Measurements from ENCODE around the gene RNF224. TPM values are rescaled to one million over a fixed set of nuclear protein-coding genes. Genes with fewer than 3 reads are reported as not detected.

The RNF224 gene
- total and polyA plus RNA-seq, 2 of the 13 experiments (the other 11 are each of a cell fraction or from before 2014, with no cell fraction given) = 0.09 TPM; not detected in 1

GRCh38 chr9:137245450-137246421 lies 18.4 kb downstream of the RNF224 start (continued):
- TF ChIP-seq ZNF362 (CRISPR knock-in tag; IDR thresholded peaks at IDR 0.05; ENCODE audit: borderline replicate concordance) (no peak), ZBTB1 (CRISPR knock-in tag; IDR thresholded peaks at IDR 0.05; ENCODE audit: borderline replicate concordance) (no peak), SRY (CRISPR knock-in tag; IDR thresholded peaks at IDR 0.05) (no peak), ZFP36L1 (CRISPR knock-in tag; IDR thresholded peaks at IDR 0.05) (no peak), GMEB1 (CRISPR knock-in tag; IDR thresholded peaks at IDR 0.05; ENCODE audit: borderline replicate concordance) (no peak), ZNF326 (CRISPR knock-in tag; IDR thresholded peaks at IDR 0.05; ENCODE audit: borderline replicate concordance) (no peak), CHCHD3 (CRISPR knock-in tag; IDR thresholded peaks at IDR 0.05) (0 out of 2 replicates have a peak, but pooled peaks have one; percentile 38), MEF2D (CRISPR knock-in tag; IDR thresholded peaks at IDR 0.05) (no peak), RXRB (CRISPR knock-in tag; IDR thresholded peaks at IDR 0.05; ENCODE audit: borderline replicate concordance) (no peak), ZNF660 (CRISPR knock-in tag; IDR thresholded peaks at IDR 0.05; ENCODE audit: borderline replicate concordance, low read depth) (no peak)
